Measurements from ENCODE around the gene GUK1.

DNA sequence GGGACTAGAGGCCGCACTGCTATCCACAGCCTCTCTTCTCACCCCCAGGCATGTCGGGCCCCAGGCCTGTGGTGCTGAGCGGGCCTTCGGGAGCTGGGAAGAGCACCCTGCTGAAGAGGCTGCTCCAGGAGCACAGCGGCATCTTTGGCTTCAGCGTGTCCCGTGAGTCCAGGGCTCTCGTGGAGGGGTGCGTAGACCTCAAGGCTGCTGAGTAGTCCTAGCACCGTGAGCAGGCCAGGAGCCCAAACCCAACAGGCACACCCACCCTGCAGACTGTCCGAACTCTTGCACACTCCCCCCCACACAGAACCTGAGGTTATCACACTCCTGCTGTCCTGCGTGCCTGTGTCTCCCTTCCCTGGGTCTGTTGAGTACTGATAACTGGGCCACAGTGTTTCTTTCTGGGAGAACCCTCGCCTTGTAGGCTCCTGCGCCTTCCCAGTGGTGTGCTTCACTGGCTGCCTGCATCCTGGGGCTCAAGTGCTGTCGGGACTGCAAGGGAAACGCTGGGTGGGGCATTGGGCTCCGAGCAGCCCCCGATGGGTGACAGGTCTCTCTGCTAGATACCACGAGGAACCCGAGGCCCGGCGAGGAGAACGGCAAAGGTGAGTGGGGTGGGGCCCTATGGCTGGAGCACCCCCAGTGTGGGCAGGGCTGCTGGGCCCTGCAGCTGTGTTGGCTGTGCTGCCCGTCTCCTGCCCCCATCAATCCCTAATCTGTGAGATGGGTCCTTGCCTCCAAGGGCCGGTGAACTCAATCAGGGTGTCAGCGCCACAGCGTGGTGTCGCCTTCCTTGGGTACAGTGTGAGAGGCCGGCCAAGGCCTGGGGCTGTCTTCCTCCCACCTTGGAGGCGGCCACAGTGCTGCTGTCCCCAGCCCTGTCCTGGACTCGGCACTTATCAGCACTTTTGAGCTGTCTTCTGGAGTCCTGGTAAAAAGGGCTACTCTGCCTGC is 5.7 kb downstream of the GUK1 start:
- TF ChIP-seq, protein P1, sequence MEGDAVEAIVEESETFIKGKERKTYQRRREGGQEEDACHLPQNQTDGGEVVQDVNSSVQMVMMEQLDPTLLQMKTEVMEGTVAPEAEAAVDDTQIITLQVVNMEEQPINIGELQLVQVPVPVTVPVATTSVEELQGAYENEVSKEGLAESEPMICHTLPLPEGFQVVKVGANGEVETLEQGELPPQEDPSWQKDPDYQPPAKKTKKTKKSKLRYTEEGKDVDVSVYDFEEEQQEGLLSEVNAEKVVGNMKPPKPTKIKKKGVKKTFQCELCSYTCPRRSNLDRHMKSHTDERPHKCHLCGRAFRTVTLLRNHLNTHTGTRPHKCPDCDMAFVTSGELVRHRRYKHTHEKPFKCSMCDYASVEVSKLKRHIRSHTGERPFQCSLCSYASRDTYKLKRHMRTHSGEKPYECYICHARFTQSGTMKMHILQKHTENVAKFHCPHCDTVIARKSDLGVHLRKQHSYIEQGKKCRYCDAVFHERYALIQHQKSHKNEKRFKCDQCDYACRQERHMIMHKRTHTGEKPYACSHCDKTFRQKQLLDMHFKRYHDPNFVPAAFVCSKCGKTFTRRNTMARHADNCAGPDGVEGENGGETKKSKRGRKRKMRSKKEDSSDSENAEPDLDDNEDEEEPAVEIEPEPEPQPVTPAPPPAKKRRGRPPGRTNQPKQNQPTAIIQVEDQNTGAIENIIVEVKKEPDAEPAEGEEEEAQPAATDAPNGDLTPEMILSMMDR (IDR thresholded peaks at IDR 0.05) = no peak
- no peak for TF ChIP-seq POLR2A (IDR thresholded peaks at IDR 0.05)
